ENCODE measurements around the gene ZNF594.
A peak's percentile ranks its signal among the peaks of the same experiment; 100 is the strongest.
"Not testable (repeated sequence)": the region's sequence is repeated elsewhere in the genome, so short reads cannot be mapped to it uniquely, and the experiment has no call there.

Gene ZNF594

GRCh38 chr17:5200360-5200759 lies 8.7 kb upstream of the ZNF594 start:
- no peak for DNase-seq

GRCh38 chr17:5198472-5198871 lies 6.8 kb upstream of the ZNF594 start:
- no peak for DNase-seq

- no peak for DNase-seq
These were observed 2.7 kb upstream of the ZNF594 start for GRCh38 chr17:5194346-5194745.

- DNase-seq, result no peak
These were observed 7.4 kb downstream of the ZNF594 start for GRCh38 chr17:5184288-5184687.

GRCh38 chr17:5183410-5183793 lies 8.3 kb downstream of the ZNF594 start:
- DNase-seq, result no peak

- peak; percentile 23 for DNase-seq
These were observed 8.9 kb downstream of the ZNF594 start for GRCh38 chr17:5182597-5183409.

- peak; percentile 28 for DNase-seq
These were observed 10.0 kb downstream of the ZNF594 start for GRCh38 chr17:5181509-5182305.

GRCh38 chr17:5179003-5179402 lies 12.7 kb downstream of the ZNF594 start:
- DNase-seq, result no peak

- DNase-seq, result not testable (repeated sequence)
These were observed 16.6 kb downstream of the ZNF594 start for GRCh38 chr17:5175027-5175426.

- DNase-seq, result not testable (repeated sequence)
These were observed 25.7 kb downstream of the ZNF594 start for GRCh38 chr17:5165791-5166564.

GRCh38 chr17:5164436-5164835 lies 27.2 kb downstream of the ZNF594 start:
- DNase-seq, result peak; percentile 70

- not testable (repeated sequence) for DNase-seq
These were observed 29.9 kb downstream of the ZNF594 start for GRCh38 chr17:5161793-5162192.

GRCh38 chr17:5160702-5161101 lies 31.0 kb downstream of the ZNF594 start:
- not testable (repeated sequence) for DNase-seq

GRCh38 chr17:5146122-5146521 lies 45.5 kb downstream of the ZNF594 start:
- not testable (repeated sequence) for DNase-seq

- not testable (repeated sequence) for DNase-seq
These were observed 48.8 kb downstream of the ZNF594 start for GRCh38 chr17:5142877-5143276.

GRCh38 chr17:5139458-5139732 lies 52.3 kb downstream of the ZNF594 start:
- DNase-seq, result no peak

GRCh38 chr17:5138616-5139457 lies 52.8 kb downstream of the ZNF594 start:
- DNase-seq, result no peak

GRCh38 chr17:5138198-5138544 lies 53.5 kb downstream of the ZNF594 start:
- DNase-seq, result not testable (repeated sequence)

- not testable (repeated sequence) for DNase-seq
These were observed 54.0 kb downstream of the ZNF594 start for GRCh38 chr17:5137511-5138197.

GRCh38 chr17:5136580-5137412 lies 54.9 kb downstream of the ZNF594 start:
- not testable (repeated sequence) for DNase-seq
